ENCODE measurements around the gene STK33. TPM values are rescaled to one million over a fixed set of nuclear protein-coding genes. Genes with fewer than 3 reads are reported as not detected.
A peak's percentile ranks its signal among the peaks of the same experiment; 100 is the strongest.

STK33 gene
- total RNA-seq, 2 donors from 2014 or later = 22.7 to 26.8 TPM

GRCh38 chr11:8640267-8640906, 46.4 kb upstream of the STK33 start:
- Histone ChIP-seq H3K36me3 (ENCODE audit: control insufficient read depth, insufficient read depth, low read length) (peaks cover 19% of the 10 kb centered on the region), H3K27me3 (ENCODE audit: control insufficient read depth, insufficient read depth, low read length, poor library complexity, severe bottlenecking) (no peaks in the 10 kb centered on the region), H3K27ac (ENCODE audit: low read depth, low read length) (no peak overlapping the region), H3K9ac (ENCODE audit: extremely low read depth, low read length, poor library complexity, severe bottlenecking) (no peak overlapping the region), H3K4me3 (ENCODE audit: low read length) (no peak overlapping the region), H3K4me1 (ENCODE audit: control insufficient read depth, insufficient read depth, low read length) (peaks cover 4% of the 10 kb centered on the region), H3K9me3 (ENCODE audit: control insufficient read depth, low read length) (peaks cover 12% of the 10 kb centered on the region)
- peaks cover 11% of the 10 kb centered on the region for H3K36me3 Mint-ChIP-seq (ENCODE audit: low read depth)
- no peak for TF ChIP-seq CTCF (conservative IDR thresholded peaks at IDR 0.05)
- H3K27ac Mint-ChIP-seq = no peak overlapping the region
- H3K27me3 Mint-ChIP-seq (ENCODE audit: insufficient read depth) = no peaks in the 10 kb centered on the region
- 70 to 100% methylated on average over 2 to 5 of the region's 5 CpGs for WGBS, 2 experiments (ENCODE audit: insufficient coverage in 1 of 2, insufficient read length in 1 of 2)
- H3K4me3 Mint-ChIP-seq = no peak overlapping the region
- peak; percentile 75 for DNase-seq
- peaks cover 12% of the 10 kb centered on the region for H3K4me1 Mint-ChIP-seq
- H3K9me3 Mint-ChIP-seq = no peaks in the 10 kb centered on the region

GRCh38 chr11:8639655-8640054, 45.6 kb upstream of the STK33 start:
- H3K4me3 Mint-ChIP-seq = no peak overlapping the region
- no peak overlapping the region for H3K27ac Mint-ChIP-seq
- no peaks in the 10 kb centered on the region for H3K9me3 Mint-ChIP-seq
- H3K4me3 ChIP-seq (ENCODE audit: low read length) = no peak overlapping the region
- no peak overlapping the region for H3K9ac ChIP-seq (ENCODE audit: extremely low read depth, low read length, poor library complexity, severe bottlenecking)
- no peaks in the 10 kb centered on the region for H3K27me3 Mint-ChIP-seq (ENCODE audit: insufficient read depth)
- H3K36me3 ChIP-seq (ENCODE audit: control insufficient read depth, insufficient read depth, low read length) = peaks cover 19% of the 10 kb centered on the region
- peaks cover 12% of the 10 kb centered on the region for H3K9me3 ChIP-seq (ENCODE audit: control insufficient read depth, low read length)
- H3K27ac ChIP-seq (ENCODE audit: low read depth, low read length) = no peak overlapping the region
- H3K4me1 Mint-ChIP-seq = peaks cover 12% of the 10 kb centered on the region
- no peak for TF ChIP-seq CTCF (conservative IDR thresholded peaks at IDR 0.05)
- H3K4me1 ChIP-seq (ENCODE audit: control insufficient read depth, insufficient read depth, low read length) = peaks cover 4% of the 10 kb centered on the region
- no peak for DNase-seq
- H3K27me3 ChIP-seq (ENCODE audit: control insufficient read depth, insufficient read depth, low read length, poor library complexity, severe bottlenecking) = no peaks in the 10 kb centered on the region
- peaks cover 11% of the 10 kb centered on the region for H3K36me3 Mint-ChIP-seq (ENCODE audit: low read depth)
- 94 to 100% methylated on average over 3 of the region's 3 CpGs for WGBS, 2 experiments (ENCODE audit: insufficient coverage in 1 of 2, insufficient read length in 1 of 2)

GRCh38 chr11:8638300-8638699, 44.3 kb upstream of the STK33 start:
- no peak for TF ChIP-seq CTCF (conservative IDR thresholded peaks at IDR 0.05)
- Mint-ChIP-seq H3K27me3 (ENCODE audit: insufficient read depth) (no peaks in the 10 kb centered on the region), H3K27ac (no peak overlapping the region), H3K4me1 (peaks cover 12% of the 10 kb centered on the region), H3K4me3 (no peak overlapping the region), H3K9me3 (no peaks in the 10 kb centered on the region), H3K36me3 (ENCODE audit: low read depth) (peaks cover 11% of the 10 kb centered on the region)
- Histone ChIP-seq H3K9me3 (ENCODE audit: control insufficient read depth, low read length) (peaks cover 12% of the 10 kb centered on the region), H3K27ac (ENCODE audit: low read depth, low read length) (no peak overlapping the region), H3K36me3 (ENCODE audit: control insufficient read depth, insufficient read depth, low read length) (peaks cover 19% of the 10 kb centered on the region), H3K4me1 (ENCODE audit: control insufficient read depth, insufficient read depth, low read length) (peaks cover 4% of the 10 kb centered on the region), H3K27me3 (ENCODE audit: control insufficient read depth, insufficient read depth, low read length, poor library complexity, severe bottlenecking) (no peaks in the 10 kb centered on the region), H3K4me3 (ENCODE audit: low read length) (no peak overlapping the region), H3K9ac (ENCODE audit: extremely low read depth, low read length, poor library complexity, severe bottlenecking) (no peak overlapping the region)
- DNase-seq = no peak
- 88% methylated on average over 1 of the region's 5 CpGs; no CpG with 5 or more reads in 1 of the 2 experiments for WGBS, 2 experiments (ENCODE audit: insufficient coverage in 1 of 2, insufficient read length in 1 of 2)

All from endodermal cell (in vitro differentiated cells).